ENCODE results near the gene POLR1A.
"Not testable (repeated sequence)": the region's sequence is repeated elsewhere in the genome, so short reads cannot be mapped to it uniquely, and the experiment has no call there.

Gene POLR1A

GRCh38 chr2:85995648-85996529 lies 109.8 kb downstream of the POLR1A start:
- DNase-seq: no peak

GRCh38 chr2:85994897-85995647 lies 110.6 kb downstream of the POLR1A start:
- peak in 1 of 2 donors; percentile 14 for DNase-seq

- DNase-seq: no peak
These were observed 111.3 kb downstream of the POLR1A start for GRCh38 chr2:85994421-85994777.

- no peak for DNase-seq
These were observed 113.1 kb downstream of the POLR1A start for GRCh38 chr2:85992611-85993010.

- not testable (repeated sequence) for DNase-seq
These were observed 113.6 kb downstream of the POLR1A start for GRCh38 chr2:85992053-85992452.

- DNase-seq: no peak
These were observed 115.6 kb downstream of the POLR1A start for GRCh38 chr2:85990084-85990483.

- no peak for DNase-seq
These were observed 116.3 kb downstream of the POLR1A start for GRCh38 chr2:85989288-85989865.

GRCh38 chr2:85988914-85989270 lies 116.8 kb downstream of the POLR1A start:
- DNase-seq: no peak

- DNase-seq: no peak
These were observed 117.3 kb downstream of the POLR1A start for GRCh38 chr2:85988175-85988913.

GRCh38 chr2:85987266-85988174 lies 118.2 kb downstream of the POLR1A start:
- DNase-seq: no peak

- no peak for DNase-seq
These were observed 119.6 kb downstream of the POLR1A start for GRCh38 chr2:85986121-85986520.

- DNase-seq: no peak
These were observed 120.9 kb downstream of the POLR1A start for GRCh38 chr2:85984788-85985187.

- DNase-seq: no peak
These were observed 121.9 kb downstream of the POLR1A start for GRCh38 chr2:85983766-85984165.

- no peak for DNase-seq
These were observed 124.0 kb downstream of the POLR1A start for GRCh38 chr2:85981579-85982247.

GRCh38 chr2:85978883-85979780 lies 126.6 kb downstream of the POLR1A start:
- DNase-seq: no peak

GRCh38 chr2:85976106-85976920 lies 129.4 kb downstream of the POLR1A start:
- no peak for DNase-seq

- no peak for DNase-seq
These were observed 130.1 kb downstream of the POLR1A start for GRCh38 chr2:85975581-85975980.

GRCh38 chr2:85974390-85974789 lies 131.3 kb downstream of the POLR1A start:
- no peak for DNase-seq

GRCh38 chr2:85972355-85972754 lies 133.3 kb downstream of the POLR1A start:
- DNase-seq: no peak

All from CD4-positive, alpha-beta T cell treated with Interferon alpha-2 for 1 hour (primary cell).